Testis (tissue), 3 donors: ENCODE measurements around the gene VSX2. TPM values are rescaled to one million over a fixed set of nuclear protein-coding genes. Genes with fewer than 3 reads are reported as not detected.

Experiments used
- DNase-seq: peaks from one replicate; pipeline ENCODE4 v3.0.0-alpha.2; 2019
- H3K27ac ChIP-seq, 2 donors: fragments of 200-600 bp; sonication (generic); one replicate each; pipeline ENCODE4 v1.5.1; 2019
- H3K27me3 ChIP-seq: fragments of 200-600 bp; sonication (generic); one replicate; pipeline ENCODE4 v1.5.1; 2019
- H3K36me3 ChIP-seq: fragments of 200-600 bp; sonication (generic); one replicate; pipeline ENCODE4 v1.5.1; 2017; ENCODE audit warnings: low read depth; ENCODE audit errors: missing control alignments
- H3K4me1 ChIP-seq: fragments of 200-600 bp; sonication (generic); one replicate; pipeline ENCODE4 v1.5.1; 2019
- H3K4me3 ChIP-seq, 2 donors: fragments of 200-600 bp; sonication (generic); one replicate each; pipeline ENCODE4 v1.5.1; 2017 to 2019
- H3K9me3 ChIP-seq: fragments of 200-600 bp; sonication (generic); one replicate; pipeline ENCODE4 v1.5.1; 2017
- CTCF ChIP-seq, 3 experiments: fragments of 450-650 bp in 2 of 3; fragments of 200-600 bp in 1 of 3; sonication (generic) in 1 of 3; IDR thresholded peaks; one replicate each; pipeline ENCODE4 v1.5.1; 2016 to 2019; ENCODE audit warnings: antibody characterized with exemption in 3 of 3, mild to moderate bottlenecking in 2 of 3, moderate library complexity in 1 of 3
- POLR2A ChIP-seq: fragments of 450-650 bp; IDR thresholded peaks from one replicate; pipeline ENCODE4 v1.6.1; 2017; ENCODE audit warnings: antibody characterized with exemption, mild to moderate bottlenecking, moderate library complexity
- WGBS, 2 donors: methylation state at CpG; one replicate each; pipeline ENCODE4 v1.1.5; 2018; 5-methylcytosine and 5-hydroxymethylcytosine counted together
- intact Hi-C: fragments of 100-400 bp; cut with DNase I; formaldehyde crosslinking; loops from one replicate; pipeline ENCODE4 v1.15.1; 2023; ENCODE audit warnings: low total_unique reads
- polyA plus RNA-seq: library from polyadenylated mRNA; stranded (reverse); fragments of 350-450 nt; fragmentation: Illumina TruSeq; extraction: RNeasy Lipid Tissue Mini Kit (QIAGEN cat#74804); gene quantifications from one replicate; pipeline ENCODE4 v1.2.3, GENCODE V29; 2014; ENCODE audit warnings: low read depth, low replicate concordance; ENCODE audit not compliant: insufficient read depth
- total RNA-seq, 2 donors: library from RNA; depleted of rRNA; stranded (reverse); fragments of >200 nt; gene quantifications; one replicate each; pipeline ENCODE4 v1.2.3, GENCODE V29; 2016

VSX2 gene
- total and polyA plus RNA-seq, 3 donors from 2014 or later = 0.16 to 0.55 (median 0.37) TPM

- no peaks in the 10 kb centered on the region for H3K27me3 ChIP-seq
- DNase-seq = no peak
- H3K36me3 ChIP-seq = no peaks in the 10 kb centered on the region
- H3K9me3 ChIP-seq = no peaks in the 10 kb centered on the region
- no peak overlapping the region for H3K4me3 ChIP-seq
- intact Hi-C loops = no loop called here
- WGBS, 2 donors = 96% methylated on average over 2 of the region's 2 CpGs; no CpG with 5 or more reads in 1 of the 2 donors
- no peaks in the 10 kb centered on the region for H3K4me1 ChIP-seq
- TF ChIP-seq CTCF (IDR thresholded peaks at IDR 0.05) (no peak), POLR2A (no peak)
- H3K27ac ChIP-seq = no peak overlapping the region
Measured at GRCh38 chr14:74278080-74278479, 38.8 kb downstream of the VSX2 start.

GRCh38 chr14:74281069-74281468 lies 41.8 kb downstream of the VSX2 start:
- WGBS, 2 donors = 91 to 100% methylated on average over 2 of the region's 2 CpGs
- H3K9me3 ChIP-seq = no peaks in the 10 kb centered on the region
- no peak overlapping the region for H3K27ac ChIP-seq
- no peaks in the 10 kb centered on the region for H3K27me3 ChIP-seq
- DNase-seq = no peak
- H3K4me1 ChIP-seq = no peaks in the 10 kb centered on the region
- TF ChIP-seq POLR2A = no peak
- TF ChIP-seq CTCF (IDR thresholded peaks at IDR 0.05) = no peak
- no peak overlapping the region for H3K4me3 ChIP-seq
- H3K36me3 ChIP-seq = no peaks in the 10 kb centered on the region
- intact Hi-C loops = no loop called here

- intact Hi-C loops = no loop called here
- TF ChIP-seq POLR2A = no peak
- TF ChIP-seq CTCF (IDR thresholded peaks at IDR 0.05) = no peak
- Histone ChIP-seq H3K27ac (no peak overlapping the region), H3K36me3 (no peaks in the 10 kb centered on the region), H3K9me3 (no peaks in the 10 kb centered on the region), H3K4me1 (no peaks in the 10 kb centered on the region), H3K27me3 (no peaks in the 10 kb centered on the region), H3K4me3 (no peak overlapping the region)
- 77 to 92% methylated on average over 3 to 7 of the region's 7 CpGs for WGBS, 2 donors
- DNase-seq = no peak
Measured at GRCh38 chr14:74286736-74287135, 47.5 kb downstream of the VSX2 start.

- TF ChIP-seq CTCF (IDR thresholded peaks at IDR 0.05) (no peak), POLR2A (no peak)
- 83 to 89% methylated on average over 5 of the region's 5 CpGs for WGBS, 2 donors
Measured at GRCh38 chr14:74289801-74290200, 50.6 kb downstream of the VSX2 start.

GRCh38 chr14:74290415-74290814 lies 51.2 kb downstream of the VSX2 start:
- no peak for DNase-seq
- Histone ChIP-seq H3K27ac (no peak overlapping the region), H3K4me1 (no peaks in the 10 kb centered on the region), H3K27me3 (no peaks in the 10 kb centered on the region), H3K36me3 (no peaks in the 10 kb centered on the region), H3K4me3 (no peak overlapping the region), H3K9me3 (no peaks in the 10 kb centered on the region)
- intact Hi-C loops = no loop called here
- 75 to 84% methylated on average over 6 to 7 of the region's 7 CpGs for WGBS, 2 donors
- TF ChIP-seq POLR2A (no peak), CTCF (IDR thresholded peaks at IDR 0.05) (peak in 1 of 3 experiments; percentile 45)

More at GRCh38 chr14:74289801-74290200, 50.6 kb downstream of the VSX2 start:
- intact Hi-C loops = no loop called here
- H3K27ac ChIP-seq = no peak overlapping the region
- no peak for DNase-seq
- H3K36me3 ChIP-seq = no peaks in the 10 kb centered on the region
- no peaks in the 10 kb centered on the region for H3K9me3 ChIP-seq
- H3K27me3 ChIP-seq = no peaks in the 10 kb centered on the region
- no peaks in the 10 kb centered on the region for H3K4me1 ChIP-seq
- H3K4me3 ChIP-seq = no peak overlapping the region
